Measurements from ENCODE around the gene S100A8.

DNA sequence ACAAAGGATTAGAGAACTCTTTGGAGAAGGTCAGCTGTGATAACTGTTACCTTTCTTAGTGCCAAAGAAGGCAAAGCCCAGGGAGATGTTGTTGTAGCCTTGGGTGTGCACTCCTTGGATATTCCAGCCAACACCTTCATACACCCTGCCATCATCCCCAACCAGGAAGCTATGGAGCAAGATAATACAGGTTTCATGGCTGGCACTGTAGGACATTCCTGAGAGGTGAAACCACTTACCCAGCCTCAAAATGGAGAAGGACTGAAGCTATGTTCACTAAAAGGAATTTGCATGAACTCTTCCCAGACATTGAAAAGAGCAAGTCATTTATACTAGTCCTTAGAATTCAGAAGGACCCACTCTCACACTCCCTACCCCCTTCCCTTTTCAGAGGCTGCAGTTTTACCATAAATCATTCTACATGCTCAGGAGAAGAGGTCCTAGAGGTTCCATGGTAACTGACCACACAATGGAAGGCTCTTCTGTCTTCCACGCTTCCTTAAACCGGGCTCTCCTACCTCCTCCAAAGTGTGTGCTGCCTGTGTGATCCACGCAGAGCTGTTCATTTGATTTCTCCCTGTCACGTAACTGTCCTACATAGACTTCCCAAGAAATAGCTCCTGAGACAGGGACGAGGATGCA, 47.7 kb downstream of the S100A8 start:
- TF ChIP-seq, protein P1, sequence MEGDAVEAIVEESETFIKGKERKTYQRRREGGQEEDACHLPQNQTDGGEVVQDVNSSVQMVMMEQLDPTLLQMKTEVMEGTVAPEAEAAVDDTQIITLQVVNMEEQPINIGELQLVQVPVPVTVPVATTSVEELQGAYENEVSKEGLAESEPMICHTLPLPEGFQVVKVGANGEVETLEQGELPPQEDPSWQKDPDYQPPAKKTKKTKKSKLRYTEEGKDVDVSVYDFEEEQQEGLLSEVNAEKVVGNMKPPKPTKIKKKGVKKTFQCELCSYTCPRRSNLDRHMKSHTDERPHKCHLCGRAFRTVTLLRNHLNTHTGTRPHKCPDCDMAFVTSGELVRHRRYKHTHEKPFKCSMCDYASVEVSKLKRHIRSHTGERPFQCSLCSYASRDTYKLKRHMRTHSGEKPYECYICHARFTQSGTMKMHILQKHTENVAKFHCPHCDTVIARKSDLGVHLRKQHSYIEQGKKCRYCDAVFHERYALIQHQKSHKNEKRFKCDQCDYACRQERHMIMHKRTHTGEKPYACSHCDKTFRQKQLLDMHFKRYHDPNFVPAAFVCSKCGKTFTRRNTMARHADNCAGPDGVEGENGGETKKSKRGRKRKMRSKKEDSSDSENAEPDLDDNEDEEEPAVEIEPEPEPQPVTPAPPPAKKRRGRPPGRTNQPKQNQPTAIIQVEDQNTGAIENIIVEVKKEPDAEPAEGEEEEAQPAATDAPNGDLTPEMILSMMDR (IDR thresholded peaks at IDR 0.05; ENCODE audit: low read depth, low read length, missing input control) = no peak
- no peak for TF ChIP-seq HNF4A (conservative IDR thresholded peaks at IDR 0.05)
- no peak for TF ChIP-seq TAF1 (conservative IDR thresholded peaks at IDR 0.05)
- TF ChIP-seq, protein P2, sequence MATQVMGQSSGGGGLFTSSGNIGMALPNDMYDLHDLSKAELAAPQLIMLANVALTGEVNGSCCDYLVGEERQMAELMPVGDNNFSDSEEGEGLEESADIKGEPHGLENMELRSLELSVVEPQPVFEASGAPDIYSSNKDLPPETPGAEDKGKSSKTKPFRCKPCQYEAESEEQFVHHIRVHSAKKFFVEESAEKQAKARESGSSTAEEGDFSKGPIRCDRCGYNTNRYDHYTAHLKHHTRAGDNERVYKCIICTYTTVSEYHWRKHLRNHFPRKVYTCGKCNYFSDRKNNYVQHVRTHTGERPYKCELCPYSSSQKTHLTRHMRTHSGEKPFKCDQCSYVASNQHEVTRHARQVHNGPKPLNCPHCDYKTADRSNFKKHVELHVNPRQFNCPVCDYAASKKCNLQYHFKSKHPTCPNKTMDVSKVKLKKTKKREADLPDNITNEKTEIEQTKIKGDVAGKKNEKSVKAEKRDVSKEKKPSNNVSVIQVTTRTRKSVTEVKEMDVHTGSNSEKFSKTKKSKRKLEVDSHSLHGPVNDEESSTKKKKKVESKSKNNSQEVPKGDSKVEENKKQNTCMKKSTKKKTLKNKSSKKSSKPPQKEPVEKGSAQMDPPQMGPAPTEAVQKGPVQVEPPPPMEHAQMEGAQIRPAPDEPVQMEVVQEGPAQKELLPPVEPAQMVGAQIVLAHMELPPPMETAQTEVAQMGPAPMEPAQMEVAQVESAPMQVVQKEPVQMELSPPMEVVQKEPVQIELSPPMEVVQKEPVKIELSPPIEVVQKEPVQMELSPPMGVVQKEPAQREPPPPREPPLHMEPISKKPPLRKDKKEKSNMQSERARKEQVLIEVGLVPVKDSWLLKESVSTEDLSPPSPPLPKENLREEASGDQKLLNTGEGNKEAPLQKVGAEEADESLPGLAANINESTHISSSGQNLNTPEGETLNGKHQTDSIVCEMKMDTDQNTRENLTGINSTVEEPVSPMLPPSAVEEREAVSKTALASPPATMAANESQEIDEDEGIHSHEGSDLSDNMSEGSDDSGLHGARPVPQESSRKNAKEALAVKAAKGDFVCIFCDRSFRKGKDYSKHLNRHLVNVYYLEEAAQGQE (IDR thresholded peaks at IDR 0.05) = no peak
- TF ChIP-seq JUND (IDR thresholded peaks at IDR 0.05) = no peak
- no peak for TF ChIP-seq YY1 (IDR thresholded peaks at IDR 0.05)
- no peak for TF ChIP-seq EGR1 (IDR thresholded peaks at IDR 0.05; ENCODE audit: low read depth in 2 of 2)

Measured in liver (tissue), 3 donors.